Measurements from ENCODE around the gene CCN6. TPM values are rescaled to one million over a fixed set of nuclear protein-coding genes. Genes with fewer than 3 reads are reported as not detected.
"Not testable (repeated sequence)": the region's sequence is repeated elsewhere in the genome, so short reads cannot be mapped to it uniquely, and the experiment has no call there.

The CCN6 gene
- total RNA-seq, 4 donors from 2014 or later = 0.33 TPM; not detected in 3

GRCh38 chr6:112049996-112050395 lies 3.9 kb upstream of the CCN6 start:
- WGBS, 2 donors = 90 to 91% methylated on average over 7 of the region's 7 CpGs
- H3K27me3 ChIP-seq = no peaks in the 10 kb centered on the region
- no peak for TF ChIP-seq POLR2A (IDR thresholded peaks at IDR 0.05)
- TF ChIP-seq, protein P1, sequence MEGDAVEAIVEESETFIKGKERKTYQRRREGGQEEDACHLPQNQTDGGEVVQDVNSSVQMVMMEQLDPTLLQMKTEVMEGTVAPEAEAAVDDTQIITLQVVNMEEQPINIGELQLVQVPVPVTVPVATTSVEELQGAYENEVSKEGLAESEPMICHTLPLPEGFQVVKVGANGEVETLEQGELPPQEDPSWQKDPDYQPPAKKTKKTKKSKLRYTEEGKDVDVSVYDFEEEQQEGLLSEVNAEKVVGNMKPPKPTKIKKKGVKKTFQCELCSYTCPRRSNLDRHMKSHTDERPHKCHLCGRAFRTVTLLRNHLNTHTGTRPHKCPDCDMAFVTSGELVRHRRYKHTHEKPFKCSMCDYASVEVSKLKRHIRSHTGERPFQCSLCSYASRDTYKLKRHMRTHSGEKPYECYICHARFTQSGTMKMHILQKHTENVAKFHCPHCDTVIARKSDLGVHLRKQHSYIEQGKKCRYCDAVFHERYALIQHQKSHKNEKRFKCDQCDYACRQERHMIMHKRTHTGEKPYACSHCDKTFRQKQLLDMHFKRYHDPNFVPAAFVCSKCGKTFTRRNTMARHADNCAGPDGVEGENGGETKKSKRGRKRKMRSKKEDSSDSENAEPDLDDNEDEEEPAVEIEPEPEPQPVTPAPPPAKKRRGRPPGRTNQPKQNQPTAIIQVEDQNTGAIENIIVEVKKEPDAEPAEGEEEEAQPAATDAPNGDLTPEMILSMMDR (IDR thresholded peaks at IDR 0.05) = no peak

DNA sequence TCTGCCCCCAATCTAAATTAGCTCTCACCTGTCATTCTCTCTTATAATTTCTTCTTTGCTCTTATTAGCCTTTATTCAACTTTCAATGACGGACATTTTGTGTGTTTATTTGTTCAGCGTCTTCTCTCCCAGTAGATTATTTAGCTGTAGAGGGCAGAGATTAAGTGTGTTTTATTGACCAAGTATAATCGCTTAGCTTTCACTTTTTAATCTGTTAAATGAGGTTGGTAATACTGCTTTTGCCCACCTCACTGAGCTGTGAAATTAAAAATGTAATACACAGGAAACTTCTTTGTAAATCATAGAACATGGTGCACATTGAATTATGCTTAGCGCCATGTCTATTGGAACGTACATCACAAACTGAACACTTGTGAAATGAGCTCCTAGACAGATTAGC lies 3.5 kb upstream of the CCN6 start:
- 93 to 95% methylated on average over 5 of the region's 5 CpGs for WGBS, 2 donors
- no peaks in the 10 kb centered on the region for H3K36me3 ChIP-seq
- no peak for DNase-seq
- H3K4me1 ChIP-seq = no peaks in the 10 kb centered on the region
- H3K9me3 ChIP-seq = no peaks in the 10 kb centered on the region
- no peaks in the 10 kb centered on the region for H3K27me3 ChIP-seq
- intact Hi-C loops (cut with DNase I) = no loop called here
- no peak overlapping the region for H3K27ac ChIP-seq
- TF ChIP-seq POLR2A (IDR thresholded peaks at IDR 0.05) = no peak
- TF ChIP-seq, protein P1 (IDR thresholded peaks at IDR 0.05) = no peak
- H3K4me3 ChIP-seq (replicated peaks in 1 of 3) = no peak overlapping the region

More at GRCh38 chr6:112049996-112050395, 3.9 kb upstream of the CCN6 start:
- H3K4me1 ChIP-seq = no peaks in the 10 kb centered on the region
- no peak overlapping the region for H3K27ac ChIP-seq
- H3K9me3 ChIP-seq = no peaks in the 10 kb centered on the region
- intact Hi-C loops (cut with DNase I) = loop anchor here (10.0 kb wide), 1 partner anchor 785 kb away; no protein-coding TSS in a partner anchor
- no peak overlapping the region for H3K4me3 ChIP-seq (replicated peaks in 1 of 3)
- H3K36me3 ChIP-seq = no peaks in the 10 kb centered on the region
- no peak for DNase-seq

GRCh38 chr6:112051251-112051740 lies 2.6 kb upstream of the CCN6 start:
- H3K4me3 ChIP-seq (replicated peaks in 1 of 3); intact Hi-C loops (cut with DNase I); H3K36me3 ChIP-seq; DNase-seq; H3K9me3 ChIP-seq; H3K27ac ChIP-seq; H3K4me1 ChIP-seq; H3K27me3 ChIP-seq: not testable (repeated sequence)
- 87 to 92% methylated on average over 4 of the region's 4 CpGs for WGBS, 2 donors

GRCh38 chr6:112054555-112055190 lies 769 bp downstream of the CCN6 start:
- no peaks in the 10 kb centered on the region for H3K27me3 ChIP-seq
- H3K27ac ChIP-seq = no peak overlapping the region
- DNase-seq = no peak
- TF ChIP-seq, protein P1 (IDR thresholded peaks at IDR 0.05) = no peak
- no peak for TF ChIP-seq POLR2A (IDR thresholded peaks at IDR 0.05)
- H3K4me3 ChIP-seq (replicated peaks in 1 of 3) = no peak overlapping the region
- no peaks in the 10 kb centered on the region for H3K4me1 ChIP-seq
- intact Hi-C loops (cut with DNase I) = no loop called here
- no peaks in the 10 kb centered on the region for H3K36me3 ChIP-seq
- WGBS, 2 donors = 75 to 86% methylated on average over 10 of the region's 10 CpGs
- no peaks in the 10 kb centered on the region for H3K9me3 ChIP-seq

- H3K4me3 ChIP-seq (replicated peaks in 1 of 3) = no peak overlapping the region
- intact Hi-C loops (cut with DNase I) = no loop called here
- DNase-seq = no peak
- TF ChIP-seq POLR2A (IDR thresholded peaks at IDR 0.05) = no peak
- TF ChIP-seq, protein P1 (IDR thresholded peaks at IDR 0.05) = no peak
- H3K27me3 ChIP-seq = no peaks in the 10 kb centered on the region
- H3K36me3 ChIP-seq = no peaks in the 10 kb centered on the region
- H3K9me3 ChIP-seq = no peaks in the 10 kb centered on the region
- no peaks in the 10 kb centered on the region for H3K4me1 ChIP-seq
- no peak overlapping the region for H3K27ac ChIP-seq
- WGBS, 2 donors = 73 to 80% methylated on average over 4 of the region's 4 CpGs
Measured at GRCh38 chr6:112058243-112059032, 4.5 kb downstream of the CCN6 start.
